GM19193 (cell line): ENCODE measurements around the gene GNA15.

Experiments used
- POLR2A ChIP-seq: IDR thresholded peaks from 4 replicates; pipeline ENCODE4 v1.6.1; 2011; ENCODE audit not compliant: insufficient read depth, insufficient read length; ENCODE audit errors: extremely low read depth

The GNA15 gene

DNA sequence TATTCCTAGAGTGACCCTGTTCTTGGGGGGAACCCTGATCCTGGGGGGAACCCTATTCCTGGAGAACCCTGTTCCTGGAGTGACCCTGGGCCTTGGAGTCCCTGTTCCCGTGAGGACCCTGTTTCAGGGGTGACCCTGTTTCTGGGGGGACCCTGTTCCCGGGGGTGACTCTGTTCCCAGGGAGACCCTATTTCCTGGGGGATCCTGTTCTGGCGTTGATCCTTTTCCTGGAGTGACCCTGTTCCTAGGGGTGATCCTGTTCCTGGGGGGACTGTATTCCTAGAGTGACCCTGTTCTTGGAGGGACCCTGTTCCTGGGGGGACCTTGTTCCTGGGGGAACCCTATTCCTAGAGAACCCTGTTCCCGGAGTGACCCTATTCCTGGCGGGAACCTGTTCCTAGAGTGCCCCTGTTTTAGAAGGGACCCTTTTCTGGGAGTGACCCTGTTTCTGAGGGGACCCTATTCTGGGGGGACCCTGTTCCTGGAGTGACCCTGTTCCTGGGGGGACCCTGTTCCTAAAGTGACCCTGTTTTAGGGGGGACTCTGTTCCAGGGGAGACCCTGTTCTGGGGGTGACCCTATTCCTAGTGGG, 15.0 kb downstream of the GNA15 start:
- no peak for TF ChIP-seq POLR2A

- TF ChIP-seq POLR2A = no peak
Observed at GRCh38 chr19:3151563-3152418, 16.0 kb downstream of the GNA15 start.

- TF ChIP-seq POLR2A = no peak
Observed at GRCh38 chr19:3152419-3152780, 16.6 kb downstream of the GNA15 start.

- TF ChIP-seq POLR2A = no peak
Observed at GRCh38 chr19:3153286-3154230, 17.7 kb downstream of the GNA15 start.

DNA sequence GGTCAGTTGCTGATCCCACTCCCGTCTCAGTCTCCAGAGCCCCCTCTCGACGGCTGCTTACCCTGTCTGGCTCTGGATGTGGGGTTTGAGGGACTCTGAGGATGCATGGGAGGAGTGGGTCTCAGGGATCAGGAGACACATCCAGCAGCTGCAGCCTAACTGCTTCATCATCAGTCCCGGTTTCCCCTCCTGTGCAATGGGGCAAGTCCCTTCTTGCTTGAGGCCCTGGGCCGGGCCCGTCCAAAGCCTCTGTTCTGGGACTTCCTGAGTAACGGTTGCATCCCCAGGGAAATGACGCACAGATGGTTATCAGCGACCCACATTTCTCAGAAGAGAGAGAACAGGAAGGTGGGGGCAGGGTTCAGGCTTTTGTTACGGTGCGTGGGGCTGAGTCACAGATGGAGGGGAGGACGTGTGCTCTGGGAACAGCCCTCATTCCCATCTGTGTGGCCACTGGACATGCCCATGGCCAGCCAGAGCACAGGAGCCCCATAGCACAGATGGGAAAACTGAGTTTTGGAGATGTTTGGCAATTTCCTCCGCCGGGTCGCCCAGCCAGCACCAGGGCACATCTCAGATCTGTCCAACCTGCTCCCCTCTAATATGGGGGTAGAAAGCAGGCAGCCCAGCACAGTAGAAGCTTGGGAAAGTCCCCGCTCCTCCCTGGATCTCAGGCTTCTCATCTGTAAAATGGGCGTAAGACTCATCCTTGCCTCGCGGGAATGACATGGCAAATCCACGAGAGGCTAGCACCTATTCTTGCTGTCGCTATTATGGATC, 19.3 kb downstream of the GNA15 start:
- TF ChIP-seq POLR2A = peak; percentile 58

DNA sequence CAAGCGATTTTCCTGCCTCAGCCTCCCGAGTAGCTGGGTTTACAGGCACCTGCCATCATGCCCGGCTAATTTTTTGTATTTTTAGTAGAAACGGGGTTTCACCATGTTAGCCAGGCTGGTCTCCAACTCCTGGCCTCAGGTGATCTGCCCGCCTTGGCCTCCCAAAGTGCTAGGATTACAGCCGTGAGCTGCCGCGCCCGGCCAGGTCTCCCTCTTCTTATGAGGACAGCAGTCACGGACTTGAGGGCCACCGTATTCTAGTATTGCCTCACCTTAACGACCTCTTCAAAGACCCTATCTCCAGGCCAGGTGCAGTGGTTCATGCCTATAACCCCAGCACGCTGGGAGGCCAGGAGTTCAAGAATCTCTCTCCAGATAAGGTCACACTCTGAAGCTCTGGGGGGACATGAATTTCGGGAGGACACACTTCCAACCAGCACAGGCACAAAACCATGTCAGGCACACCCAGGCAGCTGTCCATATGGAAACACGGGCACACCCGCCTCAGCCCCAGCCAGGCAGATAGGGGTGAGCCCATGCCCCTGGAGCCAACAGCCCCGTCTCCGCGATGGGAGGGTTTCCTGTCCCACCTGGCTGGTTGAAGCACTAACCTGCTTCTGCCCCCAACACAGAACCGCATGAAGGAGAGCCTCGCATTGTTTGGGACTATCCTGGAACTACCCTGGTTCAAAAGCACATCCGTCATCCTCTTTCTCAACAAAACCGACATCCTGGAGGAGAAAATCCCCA, 21.4 kb downstream of the GNA15 start:
- no peak for TF ChIP-seq POLR2A

- TF ChIP-seq POLR2A = no peak
Observed at GRCh38 chr19:3159565-3159964, 23.7 kb downstream of the GNA15 start.

DNA sequence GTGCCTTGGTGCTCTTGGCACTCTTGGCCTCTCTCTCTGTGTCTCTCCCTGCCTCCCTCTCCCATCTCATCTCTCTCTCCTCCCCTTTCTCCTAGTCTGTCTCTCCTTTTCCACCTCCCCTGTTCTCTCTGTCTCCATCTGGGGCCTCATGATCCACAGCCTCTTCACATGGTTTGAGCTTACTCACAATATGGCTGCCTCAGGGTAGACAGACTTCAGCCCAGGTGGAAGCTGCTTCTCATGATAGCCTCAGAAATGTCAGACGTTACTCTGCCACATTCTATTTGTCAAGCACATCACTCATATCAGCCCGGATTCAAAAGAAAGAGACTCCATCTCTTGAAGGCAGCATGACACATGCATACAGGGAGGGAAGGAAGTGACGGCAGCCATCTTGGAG, 24.4 kb downstream of the GNA15 start:
- TF ChIP-seq POLR2A = no peak

DNA sequence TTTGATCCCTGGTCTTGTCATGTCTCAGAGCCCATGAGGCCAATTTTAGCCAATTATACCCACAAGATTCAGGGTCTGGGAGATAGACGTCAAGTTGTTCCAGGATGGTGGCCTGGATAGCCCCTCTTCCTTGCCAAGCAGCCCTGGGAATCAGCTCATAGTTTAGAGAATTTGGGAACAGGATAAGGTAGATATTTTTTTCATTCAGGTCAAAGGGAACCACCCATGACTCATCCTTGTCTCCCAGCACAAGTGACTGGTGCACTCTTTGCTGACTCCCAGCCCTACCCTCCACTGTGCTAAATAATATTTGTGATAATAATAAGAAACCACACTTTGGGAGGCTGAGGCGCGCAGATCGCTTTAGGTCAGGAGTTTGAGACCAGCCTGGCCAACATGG, 25.6 kb downstream of the GNA15 start:
- TF ChIP-seq POLR2A = no peak

GRCh38 chr19:3162418-3163229, 26.8 kb downstream of the GNA15 start:
- no peak for TF ChIP-seq POLR2A

GRCh38 chr19:3163230-3163886, 27.5 kb downstream of the GNA15 start:
- TF ChIP-seq POLR2A = no peak

DNA sequence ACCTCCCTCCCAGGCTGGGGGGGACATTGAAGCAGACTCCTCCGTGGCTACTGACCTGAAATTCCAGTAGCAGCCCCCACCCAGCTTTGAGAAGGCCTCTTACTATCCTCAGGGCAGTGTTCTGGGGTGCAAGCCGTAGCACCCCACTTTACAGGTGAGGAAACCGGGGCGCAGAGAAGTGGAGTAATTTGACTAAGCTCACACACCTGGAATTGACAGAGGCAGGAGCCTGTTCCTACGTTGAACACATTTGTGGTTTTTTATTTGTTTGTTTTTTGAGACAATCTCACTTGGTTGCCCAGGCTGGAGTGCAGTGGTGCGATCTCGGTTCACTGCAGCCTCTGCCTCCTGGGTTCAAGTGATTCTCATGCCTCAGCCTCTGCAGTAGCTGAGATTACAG, 28.1 kb downstream of the GNA15 start:
- no peak for TF ChIP-seq POLR2A
